Esophagus squamous epithelium (tissue), 5 donors: ENCODE data around the gene AXL. TPM values are rescaled to one million over a fixed set of nuclear protein-coding genes. Genes with fewer than 3 reads are reported as not detected.

Experiments
- DNase-seq: peaks from one replicate; lab custom pipeline; 2025; lab: John Stamatoyannopoulos, UW
- H3K27ac ChIP-seq, 4 donors: fragments of 200-600 bp; sonication (generic); one replicate each; pipeline ENCODE4 v1.5.1; 2016 to 2019; ENCODE audit warnings: mild to moderate bottlenecking in 1 of 4
- H3K27me3 ChIP-seq, 4 donors: fragments of 200-600 bp; sonication (generic); 1 replicate in 3 of 4; 2 replicates in 1 of 4; pipeline versions ENCODE4 v1.5.1 to v1.6.0; 2017 to 2021; ENCODE audit warnings: antibody characterized with exemption in 1 of 4
- H3K36me3 ChIP-seq, 3 donors: fragments of 200-600 bp; sonication (generic); one replicate each; pipeline ENCODE4 v1.5.1; 2016 to 2019
- H3K4me1 ChIP-seq, 3 donors: fragments of 200-600 bp; sonication (generic); one replicate each; pipeline ENCODE4 v1.5.1; 2017 to 2019
- H3K4me3 ChIP-seq, 4 donors: fragments of 200-600 bp; sonication (generic); 1 replicate in 3 of 4; 2 replicates in 1 of 4; pipeline ENCODE4 v1.5.1; 2016 to 2019; ENCODE audit warnings: mild to moderate bottlenecking in 2 of 4, moderate library complexity in 1 of 4
- H3K9me3 ChIP-seq, 3 donors: fragments of 200-600 bp; sonication (generic); one replicate each; pipeline ENCODE4 v1.5.1; 2016 to 2019
- POLR2A ChIP-seq, 4 donors: fragments of 450-650 bp; IDR thresholded peaks; one replicate each; pipeline ENCODE4 v1.6.1; 2017; ENCODE audit warnings: antibody characterized with exemption in 4 of 4, mild to moderate bottlenecking in 4 of 4, moderate library complexity in 3 of 4
- WGBS, 2 donors: methylation state at CpG; one replicate each; pipeline ENCODE4 v1.1.5; 2018; 5-methylcytosine and 5-hydroxymethylcytosine counted together
- intact Hi-C: fragments of 100-400 bp; cut with DNase I; formaldehyde crosslinking; loops from one replicate; pipeline ENCODE4 v1.15.0; 2022
- total RNA-seq, 4 donors: library from RNA; depleted of rRNA; stranded (reverse); fragments of >200 nt; gene quantifications; one replicate each; pipeline ENCODE4 v1.1.0, GENCODE V29; 2016
- TF ChIP-seq, protein P1 (sequence below), 6 experiments: fragments of 450-650 bp in 4 of 6; fragments of 200-600 bp in 2 of 6; sonication (generic) in 2 of 6; IDR thresholded peaks; one replicate each; pipeline ENCODE4 v1.5.1; 2016 to 2019; ENCODE audit warnings: antibody characterized with exemption in 6 of 6, mild to moderate bottlenecking in 4 of 6, moderate library complexity in 4 of 6
- donor health status: DM: yes; HTN: yes; CAD: no.

The AXL gene
- total RNA-seq, 4 donors from 2014 or later: 5.3 to 40.2 (median 17.3) TPM

DNA sequence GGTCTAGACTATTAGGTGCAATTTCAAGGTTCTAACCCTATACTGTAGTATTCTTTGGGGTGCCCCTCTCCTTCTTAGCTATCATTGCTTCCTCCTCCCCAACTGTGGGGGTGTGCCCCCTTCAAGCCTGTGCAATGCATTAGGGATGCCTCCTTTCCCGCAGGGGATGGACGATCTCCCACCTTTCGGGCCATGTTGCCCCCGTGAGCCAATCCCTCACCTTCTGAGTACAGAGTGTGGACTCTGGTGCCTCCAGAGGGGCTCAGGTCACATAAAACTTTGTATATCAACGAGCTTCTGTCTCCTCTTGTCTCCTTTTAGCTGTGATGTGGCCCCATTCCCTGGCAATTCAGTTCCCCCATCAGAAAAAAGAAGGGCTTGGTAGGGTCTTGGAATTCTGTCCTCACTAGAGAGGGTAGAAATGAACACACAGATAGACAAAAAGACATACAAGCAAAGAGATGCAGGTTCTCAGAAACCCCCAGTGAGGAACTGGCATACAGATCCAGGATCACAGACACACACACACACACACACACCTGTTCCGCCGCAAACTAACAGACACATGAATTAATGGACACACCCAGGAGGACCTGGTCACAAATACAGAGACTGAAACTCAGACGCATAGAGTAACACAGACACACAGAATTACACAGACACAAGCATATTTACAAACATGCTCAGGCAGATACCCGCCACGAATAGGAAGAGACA, 42.6 kb downstream of the AXL start:
- Histone ChIP-seq H3K4me1 (peaks cover 13 to 25% (median 17%) of the 10 kb centered on the region in 3 donors), H3K4me3 (peak overlapping the region; percentile 40 to 71 (median 56)), H3K27me3 (no peaks in the 10 kb centered on the region), H3K36me3 (peaks cover 0 to 34% (median under 1%) of the 10 kb centered on the region in 3 donors), H3K27ac (peak overlapping the region; percentile 94 to 99 (median 98)), H3K9me3 (no peaks in the 10 kb centered on the region)
- DNase-seq: no peak
- intact Hi-C loops: loop anchor here (5.0 kb wide), 1 partner anchor 54 kb away; no protein-coding TSS in a partner anchor
- TF ChIP-seq, protein P1, sequence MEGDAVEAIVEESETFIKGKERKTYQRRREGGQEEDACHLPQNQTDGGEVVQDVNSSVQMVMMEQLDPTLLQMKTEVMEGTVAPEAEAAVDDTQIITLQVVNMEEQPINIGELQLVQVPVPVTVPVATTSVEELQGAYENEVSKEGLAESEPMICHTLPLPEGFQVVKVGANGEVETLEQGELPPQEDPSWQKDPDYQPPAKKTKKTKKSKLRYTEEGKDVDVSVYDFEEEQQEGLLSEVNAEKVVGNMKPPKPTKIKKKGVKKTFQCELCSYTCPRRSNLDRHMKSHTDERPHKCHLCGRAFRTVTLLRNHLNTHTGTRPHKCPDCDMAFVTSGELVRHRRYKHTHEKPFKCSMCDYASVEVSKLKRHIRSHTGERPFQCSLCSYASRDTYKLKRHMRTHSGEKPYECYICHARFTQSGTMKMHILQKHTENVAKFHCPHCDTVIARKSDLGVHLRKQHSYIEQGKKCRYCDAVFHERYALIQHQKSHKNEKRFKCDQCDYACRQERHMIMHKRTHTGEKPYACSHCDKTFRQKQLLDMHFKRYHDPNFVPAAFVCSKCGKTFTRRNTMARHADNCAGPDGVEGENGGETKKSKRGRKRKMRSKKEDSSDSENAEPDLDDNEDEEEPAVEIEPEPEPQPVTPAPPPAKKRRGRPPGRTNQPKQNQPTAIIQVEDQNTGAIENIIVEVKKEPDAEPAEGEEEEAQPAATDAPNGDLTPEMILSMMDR (IDR thresholded peaks at IDR 0.05): no peak
- TF ChIP-seq POLR2A (IDR thresholded peaks at IDR 0.05): no peak
- 41 to 48% methylated on average over 6 to 10 of the region's 10 CpGs for WGBS, 2 donors

DNA sequence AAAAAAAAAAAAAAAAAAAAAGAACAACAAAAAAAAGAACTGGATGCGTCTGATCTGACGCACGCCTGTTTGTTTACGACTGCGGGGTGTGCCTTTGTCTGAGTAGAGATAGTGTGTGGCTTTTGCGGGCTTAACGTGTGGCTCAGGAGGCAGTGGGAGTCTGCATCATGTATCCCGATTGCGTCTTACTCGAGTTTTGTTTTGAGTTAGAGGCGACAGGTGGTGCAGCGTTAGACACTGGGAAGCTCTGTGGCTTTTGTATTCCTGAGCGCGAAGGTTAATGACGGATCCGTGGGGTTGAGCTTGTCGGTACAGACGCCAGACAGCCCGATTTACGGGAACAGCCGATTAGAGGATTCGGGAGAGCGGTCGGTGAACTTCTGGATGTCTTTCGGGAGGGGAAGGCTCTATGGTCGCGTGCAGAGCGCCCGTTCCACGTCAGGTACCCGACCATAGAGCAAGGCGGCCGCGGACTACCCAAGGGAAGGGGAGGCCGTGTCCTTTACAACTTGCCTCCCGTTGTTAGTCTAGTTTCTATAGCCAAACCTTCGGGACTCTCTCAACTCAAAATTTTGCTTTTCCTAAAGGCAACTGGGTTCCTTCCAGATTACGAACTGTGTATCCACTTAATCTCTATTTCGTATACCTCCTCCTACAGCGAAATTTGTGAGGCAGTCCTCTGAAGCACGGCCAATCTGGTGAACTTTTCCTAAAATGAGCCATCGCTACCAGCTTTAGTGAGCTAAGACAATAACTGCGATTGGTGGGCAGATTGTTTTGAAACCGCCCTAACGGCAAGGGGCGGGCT, 44.2 kb downstream of the AXL start:
- H3K27me3 ChIP-seq: no peaks in the 10 kb centered on the region
- no peaks in the 10 kb centered on the region for H3K9me3 ChIP-seq
- peaks cover 23 to 41% (median 27%) of the 10 kb centered on the region in 3 donors for H3K4me1 ChIP-seq
- peaks cover 0 to 23% (median 0%) of the 10 kb centered on the region in 3 donors for H3K36me3 ChIP-seq
- TF ChIP-seq, protein P1 (IDR thresholded peaks at IDR 0.05): peak in 1 of 6 experiments; percentile 15
- TF ChIP-seq POLR2A (IDR thresholded peaks at IDR 0.05): peak in 3 of 4 donors; percentile 90 to 99 (median 91)
- peak overlapping the region; percentile 94 to 99 (median 98) for H3K27ac ChIP-seq
- H3K4me3 ChIP-seq: peak overlapping the region; percentile 40 to 71 (median 56)
- 1% methylated on average over 28 to 29 of the region's 46 CpGs for WGBS, 2 donors
- no peak for DNase-seq
- intact Hi-C loops: loop anchor here (5.0 kb wide), 1 partner anchor 56 kb away; no protein-coding TSS in a partner anchor

DNA sequence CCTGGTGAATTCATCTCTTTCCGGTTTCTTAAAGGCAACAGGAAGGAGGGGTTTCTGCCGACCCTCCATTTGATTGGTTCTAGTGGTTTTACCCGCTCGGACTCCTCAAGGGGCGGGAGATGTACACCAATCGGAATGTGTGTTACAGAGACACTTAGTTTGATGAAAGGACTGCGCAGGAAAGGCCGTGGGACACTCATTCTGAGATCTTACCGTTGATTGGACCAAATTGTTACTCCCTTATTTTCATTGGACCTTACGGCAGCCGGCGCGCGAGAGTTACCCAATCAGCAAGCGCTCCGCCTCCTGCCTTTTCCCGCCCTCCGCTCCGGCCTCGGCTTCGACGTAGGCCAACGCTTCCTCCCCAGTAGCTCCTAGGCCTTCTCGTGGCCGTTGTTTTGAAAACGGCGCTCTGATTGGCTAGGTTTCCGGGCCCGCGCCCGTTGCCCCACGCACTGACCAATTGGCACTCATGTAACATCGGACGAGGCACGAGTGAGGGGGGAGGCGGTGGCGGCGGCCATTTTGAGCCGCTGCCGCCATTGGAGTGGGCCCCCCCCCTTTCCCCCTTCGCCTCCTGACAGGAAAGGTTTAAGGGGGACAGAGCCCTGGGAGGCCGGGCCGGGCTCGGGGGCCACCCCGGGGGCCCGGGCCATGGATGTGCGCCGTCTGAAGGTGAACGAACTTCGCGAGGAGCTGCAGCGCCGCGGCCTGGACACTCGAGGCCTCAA, 45.0 kb downstream of the AXL start, which contains the start of gene HNRNPUL1:
TSS of gene HNRNPUL1 (plus strand) at position 523 of the 731 bp plus-strand sequence. CDS start at position 655, 132 bp downstream.
- H3K9me3 ChIP-seq: no peaks in the 10 kb centered on the region
- H3K4me3 ChIP-seq: peak within 1 kb of the TSS; percentile 75 to 99 (median 88)
- TF ChIP-seq, protein P1 (IDR thresholded peaks at IDR 0.05): peak in 4 of 6 experiments; percentile 21 to 31 (median 26)
- TF ChIP-seq POLR2A (IDR thresholded peaks at IDR 0.05): peak in 1 of 4 donors; percentile 61
- peak; percentile 100 for DNase-seq
- H3K36me3 ChIP-seq: peaks cover 0 to 23% (median 7%) of the 10 kb centered on the region in 3 donors
- H3K27me3 ChIP-seq: no peaks in the 10 kb centered on the region
- peaks cover 23 to 43% (median 27%) of the 10 kb centered on the region in 3 donors for H3K4me1 ChIP-seq
- WGBS, 2 donors: 0% methylated on average over 11 to 18 of the region's 55 CpGs
- peak within 1 kb of the TSS; percentile 97 to 100 (median 100) for H3K27ac ChIP-seq
- intact Hi-C loops: loop anchor here (5.0 kb wide), 1 partner anchor 57 kb away; no protein-coding TSS in a partner anchor

DNA sequence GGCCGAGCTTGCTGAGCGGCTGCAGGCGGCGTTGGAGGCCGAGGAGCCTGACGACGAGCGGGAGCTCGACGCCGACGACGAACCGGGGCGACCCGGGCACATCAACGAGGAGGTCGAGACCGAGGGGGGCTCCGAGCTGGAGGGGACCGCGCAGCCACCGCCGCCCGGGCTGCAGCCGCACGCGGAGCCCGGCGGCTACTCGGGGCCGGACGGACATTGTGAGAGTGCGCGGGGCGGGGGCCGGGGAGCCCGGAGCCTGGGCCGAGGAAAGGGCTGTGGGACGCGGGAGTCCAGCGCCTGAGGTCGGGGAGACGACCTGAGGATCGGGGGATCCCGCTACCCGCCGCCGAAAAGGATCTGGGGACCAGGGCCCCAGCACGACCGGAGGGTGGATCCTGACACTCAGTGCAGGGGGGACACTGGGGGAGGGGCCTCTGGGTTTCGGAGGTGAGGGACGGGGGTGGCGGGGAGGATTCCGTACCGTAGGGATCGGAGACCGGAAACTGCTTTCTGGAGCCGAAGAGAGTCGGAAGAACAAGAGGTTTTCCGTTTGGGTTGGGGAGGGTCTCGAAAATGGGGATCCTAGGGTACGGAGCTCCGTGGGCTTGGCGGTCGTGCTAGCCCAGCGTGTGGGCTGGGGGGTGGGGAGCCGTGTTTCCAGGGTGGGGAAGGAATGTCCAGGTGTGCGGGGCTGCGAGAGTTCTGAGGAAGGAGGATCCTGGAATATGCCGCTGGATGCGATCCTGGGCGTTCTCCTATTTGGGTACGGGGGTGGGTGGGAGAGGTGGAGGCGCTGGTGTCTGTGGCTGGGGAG, 45.8 kb downstream of the AXL start:
- H3K27me3 ChIP-seq: no peaks in the 10 kb centered on the region
- intact Hi-C loops: loop anchor here (5.0 kb wide), 2 partner anchors 43 to 57 kb away; no protein-coding TSS in a partner anchor
- peaks cover 23 to 43% (median 27%) of the 10 kb centered on the region in 3 donors for H3K4me1 ChIP-seq
- no peaks in the 10 kb centered on the region for H3K9me3 ChIP-seq
- peak overlapping the region; percentile 95 to 100 (median 100) for H3K27ac ChIP-seq
- 0 to 1% methylated on average over 10 to 27 of the region's 75 CpGs for WGBS, 2 donors
- peaks cover 0 to 23% (median 15%) of the 10 kb centered on the region in 3 donors for H3K36me3 ChIP-seq
- peak overlapping the region; percentile 75 to 99 (median 88) for H3K4me3 ChIP-seq
- no peak for DNase-seq
- TF ChIP-seq POLR2A (IDR thresholded peaks at IDR 0.05): no peak
- TF ChIP-seq, protein P1 (IDR thresholded peaks at IDR 0.05): no peak
